Fibroblast of skin of back (primary cell): ENCODE results near the gene CHST6.
"Not testable (repeated sequence)": the region's sequence is repeated elsewhere in the genome, so short reads cannot be mapped to it uniquely, and the experiment has no call there.

Experiments
- DNase-seq: peaks from one replicate; pipeline ENCODE4 v3.0.0-alpha.2; 2013

Gene CHST6

DNA sequence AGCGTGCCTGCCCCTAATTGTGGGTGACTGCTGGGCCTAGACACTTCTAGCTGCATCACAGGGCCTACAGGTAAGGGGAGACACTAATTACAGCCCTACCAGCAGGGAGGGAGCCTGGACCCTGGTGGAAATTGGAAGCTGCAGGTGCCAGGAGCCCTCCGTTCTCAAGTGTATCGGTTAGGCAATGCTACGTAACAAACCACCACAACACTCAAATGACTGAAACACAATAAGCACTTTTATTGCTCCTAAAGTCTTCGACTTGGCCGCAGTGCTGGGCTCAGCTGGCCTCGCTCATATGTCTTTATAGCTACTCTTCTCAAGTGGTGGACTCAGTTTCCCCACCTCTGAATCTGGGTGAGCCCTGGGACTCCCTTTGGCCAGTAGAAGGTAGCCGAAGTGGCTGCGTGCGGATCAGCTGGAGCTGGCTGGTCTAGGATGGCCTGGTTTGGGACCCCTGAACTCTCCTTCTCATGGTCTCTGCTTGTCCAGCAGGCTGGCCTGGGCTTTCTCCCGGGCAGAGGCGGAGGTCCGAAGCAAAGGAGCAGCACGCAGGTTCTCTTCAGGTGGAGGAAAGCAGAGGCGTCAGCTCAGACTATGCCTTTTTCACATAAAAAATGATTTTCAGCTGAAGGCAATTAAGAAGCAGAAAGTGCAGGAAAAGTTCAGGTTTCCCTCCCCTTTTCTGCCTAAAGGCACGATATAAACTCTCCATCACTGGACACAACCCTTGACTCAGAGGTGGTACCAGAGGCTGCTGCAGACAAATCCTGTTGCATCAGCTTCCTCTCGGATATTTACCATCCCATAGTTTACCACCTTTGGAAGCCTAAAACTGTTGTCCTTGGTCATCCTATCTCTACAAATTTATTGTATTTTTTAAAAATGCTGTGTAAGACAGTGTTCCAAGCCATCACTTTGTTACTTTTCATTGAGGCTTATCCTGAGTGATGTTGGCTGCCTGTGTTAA is 22.0 kb downstream of the CHST6 start:
- DNase-seq = no peak

DNA sequence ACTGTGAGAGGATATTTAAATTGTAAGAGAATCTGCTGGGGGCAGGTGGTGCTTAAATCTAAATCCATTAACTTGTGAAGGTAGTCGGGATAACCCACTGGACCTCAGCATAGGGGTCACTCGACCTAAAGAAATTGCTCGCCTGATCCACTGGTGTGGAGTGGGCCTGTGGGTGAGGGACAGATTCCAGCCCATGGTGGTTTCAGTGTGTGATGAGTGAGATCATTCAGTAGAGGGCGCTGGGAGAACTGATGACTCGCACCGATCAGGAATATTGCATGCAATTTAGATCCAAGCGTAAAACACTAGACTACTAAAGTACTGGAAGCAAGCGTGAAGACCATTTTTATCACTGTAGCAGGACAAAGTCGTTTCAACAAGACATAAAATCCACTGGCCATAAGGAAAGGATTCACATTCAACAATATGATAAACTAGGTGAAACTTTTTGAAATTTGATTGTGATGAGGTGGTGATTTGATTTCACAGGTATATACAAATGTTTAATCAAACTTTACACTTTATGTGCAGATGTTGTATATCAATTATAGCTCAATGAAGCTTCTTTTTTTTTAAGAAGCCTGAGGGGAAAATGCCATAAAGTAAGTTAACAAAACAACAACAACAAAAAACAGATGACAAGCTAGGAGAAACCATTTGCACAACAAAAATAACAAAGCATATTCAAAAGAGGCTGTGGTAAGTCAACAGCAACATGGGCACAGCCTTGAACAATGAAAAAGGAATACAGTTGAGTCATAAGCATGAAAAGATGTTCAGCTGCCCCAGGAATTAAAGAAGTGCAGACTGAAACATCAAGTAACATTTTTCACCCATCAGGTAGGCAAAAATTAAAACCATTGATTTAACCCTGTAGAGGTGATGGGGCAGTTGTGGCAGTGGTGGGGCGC is 23.3 kb downstream of the CHST6 start:
- DNase-seq = peak; percentile 56

DNA sequence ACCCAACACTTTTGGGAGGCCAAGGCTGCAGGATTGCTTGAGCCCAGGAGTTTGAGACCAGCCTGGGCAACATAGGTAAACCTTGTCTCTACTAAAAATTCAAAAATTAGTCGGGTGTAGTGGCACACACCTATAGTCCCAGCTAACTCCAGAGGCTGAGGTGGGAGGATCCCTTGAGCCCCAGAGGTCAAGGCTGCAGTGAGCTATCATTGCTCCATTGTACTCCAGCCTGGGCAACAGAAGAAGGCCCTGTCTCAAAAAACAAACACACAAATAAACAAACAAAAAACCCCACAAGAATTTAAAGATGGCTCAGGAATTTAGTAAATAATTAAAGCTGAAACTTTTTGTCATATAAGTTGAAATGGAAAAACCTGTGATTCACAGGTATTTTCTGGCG is 28.5 kb downstream of the CHST6 start:
- no peak for DNase-seq

DNA sequence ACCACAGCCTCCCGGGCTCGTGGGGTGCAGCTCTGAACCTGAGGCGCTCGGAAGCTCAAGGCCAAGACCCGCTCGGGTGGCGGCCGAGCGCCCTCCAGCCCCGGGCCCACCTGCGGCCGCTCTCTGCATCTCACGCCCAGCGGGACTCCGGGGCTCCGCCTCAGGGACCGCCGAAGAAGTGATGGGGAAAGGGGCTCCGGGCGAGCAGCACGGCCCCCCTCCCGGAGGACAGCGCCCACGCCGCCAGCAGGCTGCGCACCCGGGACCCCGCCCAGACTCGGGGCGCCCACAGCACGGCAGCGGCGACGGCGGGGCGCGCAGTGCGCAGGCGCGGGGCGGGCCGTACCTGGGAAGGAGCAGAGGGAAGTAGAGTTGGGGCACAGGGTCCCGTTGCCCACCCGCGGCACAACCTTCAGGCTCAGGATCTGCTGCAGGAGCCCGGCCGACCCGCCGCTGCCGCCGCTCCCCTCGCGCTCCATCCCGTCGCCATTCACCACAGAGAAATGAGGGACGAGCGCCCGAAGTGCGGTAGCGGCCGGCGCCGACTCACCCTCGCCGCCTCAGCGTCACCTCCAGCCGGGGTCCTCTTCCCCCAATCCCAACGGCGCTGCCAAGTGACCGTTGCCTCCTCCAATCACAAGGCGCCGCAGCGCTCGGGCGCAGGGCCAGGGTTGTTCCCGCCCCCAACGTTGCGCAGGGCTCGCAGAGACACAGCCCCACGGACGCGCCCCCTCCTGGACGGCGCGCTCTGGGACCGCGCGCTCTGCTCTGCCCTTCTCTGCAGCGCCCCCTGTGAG is 30.9 kb downstream of the CHST6 start, which contains the start of gene TMEM170A:
TMEM170A (minus strand) TSS at position 568 of the 797 bp plus-strand sequence; CDS start at position 479, 89 bp downstream.
- DNase-seq = peak; percentile 98

DNA sequence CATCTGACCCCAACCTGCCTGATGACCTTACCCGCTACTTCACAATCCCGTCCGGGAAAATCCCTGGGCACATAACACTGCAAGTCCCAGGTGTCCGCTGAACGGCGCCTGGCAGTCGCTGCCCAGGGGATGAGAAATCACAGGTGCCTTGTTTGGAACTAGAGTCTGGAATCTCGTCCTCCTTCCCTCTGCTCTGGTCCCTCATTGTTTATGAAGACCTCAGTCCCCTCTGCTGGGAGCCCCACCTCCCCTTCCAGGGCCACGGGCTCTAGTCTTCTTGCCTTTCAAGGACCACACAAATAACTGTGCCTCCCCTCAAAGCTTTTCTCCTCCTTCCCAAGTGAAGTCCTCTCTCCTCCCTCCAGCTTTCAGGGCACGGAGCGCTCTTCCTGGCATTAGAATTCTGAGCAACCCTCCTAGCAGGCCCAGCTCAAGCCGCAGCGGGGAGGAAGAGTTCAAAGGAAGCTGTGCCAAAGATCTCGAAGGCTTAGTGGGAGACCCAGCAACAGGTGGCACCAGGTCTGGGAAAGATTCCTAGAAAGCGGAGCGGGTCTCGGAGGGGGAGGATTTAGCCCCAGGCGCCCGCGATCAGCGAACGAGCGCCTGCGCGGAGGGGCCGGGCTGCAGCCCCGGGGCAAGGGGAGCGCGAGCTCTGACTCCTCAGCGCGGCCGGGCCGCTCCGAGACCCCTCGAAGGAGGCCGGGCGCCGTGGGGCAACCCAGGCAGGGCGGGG is 31.7 kb downstream of the CHST6 start:
- DNase-seq = peak; percentile 11

GRCh38 chr16:75462806-75463205 is 32.4 kb downstream of the CHST6 start:
- no peak for DNase-seq

- DNase-seq = no peak
These were observed 33.7 kb downstream of the CHST6 start for GRCh38 chr16:75461575-75461974.

DNA sequence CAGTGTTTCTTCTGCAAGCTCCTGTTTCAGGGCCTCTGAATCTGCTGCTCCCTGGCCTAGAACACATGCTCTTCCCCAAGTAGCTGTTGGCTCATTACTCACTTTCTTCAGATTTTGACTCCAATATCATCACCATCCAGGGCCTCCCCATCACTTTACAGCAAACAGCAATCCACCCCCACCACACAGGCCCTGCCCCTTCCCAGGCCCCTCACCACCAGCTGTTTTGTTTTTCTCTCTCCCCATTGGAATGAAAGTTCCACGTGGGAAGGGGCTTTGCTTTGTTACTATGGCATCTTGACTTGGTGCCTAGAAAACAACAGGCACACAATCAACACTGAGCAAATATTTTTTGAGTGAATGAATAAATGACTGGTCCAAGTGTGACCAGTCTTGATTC is 34.8 kb downstream of the CHST6 start:
- no peak for DNase-seq

DNA sequence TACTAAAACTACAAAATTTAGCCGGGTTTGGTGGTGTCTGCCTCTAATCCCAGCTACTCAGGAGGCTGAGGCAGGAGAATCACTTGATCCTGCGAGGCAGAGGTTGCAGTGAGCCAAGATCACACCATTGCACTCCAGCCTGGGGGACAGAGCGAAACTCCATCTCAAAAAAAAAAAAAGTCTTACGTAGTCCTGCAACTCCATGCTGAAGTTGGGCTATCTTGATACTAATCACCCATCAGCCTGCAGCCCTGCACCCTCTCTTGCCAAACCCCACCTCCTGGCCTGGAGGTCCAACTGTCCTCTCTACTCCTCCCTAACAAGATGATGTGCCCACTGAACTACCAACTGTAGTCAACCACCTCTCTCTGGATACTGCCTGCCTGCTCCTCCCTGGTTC is 35.5 kb downstream of the CHST6 start:
- no peak for DNase-seq

- DNase-seq = no peak
These were observed 36.8 kb downstream of the CHST6 start for GRCh38 chr16:75458439-75458838.

DNA sequence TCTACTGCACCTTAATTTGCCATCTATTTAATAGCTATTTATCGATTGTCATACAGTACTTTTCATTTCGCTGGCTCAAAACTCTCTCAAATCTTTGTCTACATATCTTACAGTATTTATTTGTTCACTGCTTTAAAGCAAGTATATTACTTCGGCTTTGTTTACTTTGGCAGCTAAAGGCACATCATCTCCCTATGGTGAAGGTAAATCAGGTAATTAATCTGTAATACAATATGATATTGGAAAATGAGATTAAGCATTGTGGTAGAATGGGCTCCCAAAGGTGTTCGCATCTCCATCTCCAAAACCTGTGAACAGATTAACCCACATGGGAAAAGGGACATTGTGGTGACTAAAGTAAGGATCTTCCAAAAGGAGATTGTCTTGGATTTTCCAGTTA is 37.2 kb downstream of the CHST6 start:
- DNase-seq = no peak

- no peak for DNase-seq
These were observed 37.7 kb downstream of the CHST6 start for GRCh38 chr16:75457485-75458021.

GRCh38 chr16:75456971-75457370 is 38.3 kb downstream of the CHST6 start:
- DNase-seq = no peak

- not testable (repeated sequence) for DNase-seq
These were observed 38.8 kb downstream of the CHST6 start for GRCh38 chr16:75456486-75456885.

DNA sequence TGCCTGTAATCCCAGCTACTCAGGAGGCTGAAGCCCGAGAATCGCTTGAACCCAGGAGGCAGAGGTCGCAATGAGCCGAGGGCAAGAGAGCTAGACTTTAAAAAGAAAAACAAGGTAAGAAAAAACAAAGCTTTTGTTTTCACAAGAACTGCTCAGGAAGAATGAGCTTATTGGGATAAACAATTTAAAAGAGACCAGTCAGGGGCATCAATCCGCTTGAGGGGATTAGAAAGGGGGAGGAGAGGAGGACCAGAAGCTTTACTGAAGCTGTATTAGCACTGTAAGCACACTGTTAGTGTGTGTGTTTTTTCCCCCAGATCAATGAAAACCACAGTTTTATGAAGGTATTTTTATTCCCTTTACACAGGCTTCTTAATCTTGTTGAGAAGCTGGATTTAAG is 39.6 kb downstream of the CHST6 start:
- DNase-seq = no peak

DNA sequence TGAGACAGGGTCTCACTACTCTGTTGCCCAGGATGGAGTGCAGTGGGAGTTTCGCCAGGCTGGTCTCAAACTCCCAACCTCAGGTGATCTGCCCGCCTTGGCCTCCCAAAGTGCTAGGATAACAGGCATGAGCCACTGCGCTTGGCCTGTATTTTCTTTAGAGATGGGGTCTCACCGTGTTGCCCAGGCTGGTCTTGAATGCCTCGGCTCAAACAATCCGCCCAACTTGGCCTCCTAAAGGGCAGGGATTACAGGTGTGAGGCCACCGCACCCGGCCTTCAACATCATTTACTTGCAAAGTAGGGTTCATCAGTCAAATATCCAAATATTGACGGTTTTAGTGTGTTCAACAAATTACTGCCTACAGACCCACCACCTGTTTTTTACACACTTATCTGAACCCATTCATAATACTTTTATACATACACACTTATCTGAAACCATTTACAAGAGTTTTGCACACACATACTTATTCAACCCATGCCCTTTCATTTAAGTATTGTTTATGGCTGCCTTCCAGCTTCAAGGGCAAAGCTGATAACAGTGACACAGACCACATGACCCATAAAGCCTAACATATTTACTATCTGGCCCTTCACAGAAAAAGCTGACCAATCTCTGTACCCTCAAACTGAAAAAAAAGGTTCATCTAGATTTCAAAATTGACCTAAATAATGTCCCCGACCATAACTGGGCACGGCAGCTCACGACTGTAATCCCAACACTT is 42.6 kb downstream of the CHST6 start:
- DNase-seq = no peak

GRCh38 chr16:75446416-75446815 is 48.8 kb downstream of the CHST6 start:
- no peak for DNase-seq

- no peak for DNase-seq
These were observed 49.9 kb downstream of the CHST6 start for GRCh38 chr16:75445298-75445697.

DNA sequence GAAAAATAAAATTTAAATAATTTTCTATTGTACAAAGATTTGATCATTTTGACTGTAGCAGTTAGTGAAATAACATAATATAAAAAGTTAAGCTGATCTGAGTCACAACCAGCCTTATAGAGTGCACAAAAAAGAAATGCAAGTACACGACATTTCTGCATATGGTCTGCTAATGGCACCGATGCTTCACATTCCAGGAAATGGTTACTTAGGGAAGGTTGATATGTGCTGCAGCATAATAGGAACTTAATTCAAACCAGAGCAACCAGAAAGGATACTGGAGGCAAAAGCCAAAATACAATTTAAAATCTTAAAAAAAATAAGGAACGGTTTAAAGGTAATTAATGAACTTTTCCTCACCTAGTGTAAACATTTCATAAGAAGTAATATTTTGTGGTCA is 51.9 kb downstream of the CHST6 start:
- DNase-seq = peak; percentile 80

DNA sequence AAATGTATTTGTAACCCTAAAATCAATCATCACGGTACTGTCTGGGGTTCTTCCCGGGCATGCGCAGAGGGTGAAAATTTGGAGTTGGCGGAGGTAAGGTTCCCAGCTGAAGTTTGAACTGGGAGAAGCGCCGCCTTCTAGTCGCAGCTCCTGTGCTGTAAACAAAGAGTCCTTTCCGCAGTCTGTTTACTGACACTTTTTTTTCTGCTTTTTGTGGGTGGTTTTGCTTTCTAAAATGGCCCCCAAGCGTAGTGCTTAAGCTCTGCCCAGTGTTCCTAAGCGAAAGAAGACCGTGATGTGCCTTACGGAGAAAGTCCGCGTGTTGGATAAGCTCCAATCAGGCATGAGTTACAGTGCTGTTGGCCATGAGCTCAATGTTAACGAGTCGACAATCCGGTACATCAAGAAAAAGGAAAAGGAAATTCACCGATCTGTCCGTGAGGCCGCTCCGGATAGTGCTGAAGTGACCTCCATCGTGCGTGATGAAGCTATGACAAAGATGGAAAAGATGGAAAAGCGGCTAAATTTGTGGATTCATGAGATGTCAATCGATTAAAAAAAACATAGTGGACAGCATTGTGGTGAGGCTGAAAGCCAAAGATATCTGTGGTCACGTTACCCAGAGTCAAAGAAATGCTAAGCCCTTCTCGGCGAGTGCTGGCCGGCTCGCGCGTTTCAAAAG is 61.4 kb downstream of the CHST6 start:
- peak; percentile 93 for DNase-seq
